Dermis microvascular lymphatic vessel endothelial cell (primary cell): Measurements from ENCODE around the gene RAB7B. TPM values are rescaled to one million over a fixed set of nuclear protein-coding genes. Genes with fewer than 3 reads are reported as not detected.

ENCODE experiments used
- DNase-seq, 2 donors: peaks; one replicate each; pipeline versions ENCODE4 v3.0.0 to v3.0.0-alpha.2; 2010; ENCODE audit warnings: low read depth in 2 of 2
- total RNA-seq: library from RNA; depleted of rRNA; stranded (reverse); fragments of >200 nt; gene quantifications from 2 replicates; pipeline ENCODE4 v1.2.1, GENCODE V29; 2014

The RAB7B gene
- total RNA-seq, 1 donor from 2014 or later, result not detected

DNA sequence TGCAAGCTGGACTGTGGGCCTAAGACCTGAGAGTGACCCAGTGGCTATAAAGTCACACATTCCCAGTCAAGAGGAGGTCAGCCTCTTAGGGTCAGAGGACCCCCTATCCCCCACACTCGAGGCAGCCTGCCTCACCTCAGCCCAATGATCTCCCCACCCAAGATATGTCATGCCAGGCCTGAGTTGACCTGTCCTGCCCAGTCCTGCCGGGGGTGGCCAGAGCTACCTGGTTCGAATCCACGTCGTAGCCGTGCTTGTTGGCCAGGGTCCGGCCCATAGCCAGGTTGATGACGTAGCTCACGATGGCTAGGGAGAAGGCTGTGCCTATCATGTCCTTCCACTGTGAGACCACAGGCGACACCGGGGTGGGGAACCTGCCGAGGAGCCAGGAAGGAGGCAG is 75.5 kb downstream of the RAB7B start:
- DNase-seq, result no peak

- DNase-seq, result no peak
These were observed 75.9 kb downstream of the RAB7B start for GRCh38 chr1:205927247-205927646.

Other genes starting within 250 kb of the RAB7B start
- 18.1 and 30.8 TPM in 2 replicates for gene RAB29, start 227.9 kb downstream of the RAB7B start, total RNA-seq
- 8.1 and 12.3 TPM in 2 replicates for gene SLC41A1, start 190.2 kb downstream of the RAB7B start, total RNA-seq
- gene PM20D1, start 153.3 kb downstream of the RAB7B start, total RNA-seq, result under 0.01 and 0.25 TPM in 2 replicates
- gene SLC26A9, start 59.9 kb downstream of the RAB7B start, total RNA-seq, result not detected in 2 replicates
- gene CTSE, start 20.5 kb upstream of the RAB7B start, total RNA-seq, result not detected in 2 replicates
- not detected in 2 replicates for gene RHEX, start 49.8 kb upstream of the RAB7B start, total RNA-seq
- gene AVPR1B, start 114.0 kb upstream of the RAB7B start, total RNA-seq, result not detected in 2 replicates
- gene FAM72A, start 199.4 kb upstream of the RAB7B start, total RNA-seq, result 3.9 and 4.2 TPM in 2 replicates
- gene SRGAP2, start 200.1 kb upstream of the RAB7B start, total RNA-seq, result 56.6 and 67.3 TPM in 2 replicates